Esophagus squamous epithelium (tissue), 5 donors: Measurements from ENCODE around the gene PHKG2. TPM values are rescaled to one million over a fixed set of nuclear protein-coding genes. Genes with fewer than 3 reads are reported as not detected.
"Not testable (repeated sequence)": the region's sequence is repeated elsewhere in the genome, so short reads cannot be mapped to it uniquely, and the experiment has no call there.

Experiments used
- DNase-seq: peaks from one replicate; lab custom pipeline; 2025; lab: John Stamatoyannopoulos, UW
- H3K27ac ChIP-seq, 4 donors: fragments of 200-600 bp; sonication (generic); one replicate each; pipeline ENCODE4 v1.5.1; 2016 to 2019; ENCODE audit warnings: mild to moderate bottlenecking in 1 of 4
- H3K27me3 ChIP-seq, 4 donors: fragments of 200-600 bp; sonication (generic); 1 replicate in 3 of 4; 2 replicates in 1 of 4; pipeline versions ENCODE4 v1.5.1 to v1.6.0; 2017 to 2021; ENCODE audit warnings: antibody characterized with exemption in 1 of 4
- H3K36me3 ChIP-seq, 3 donors: fragments of 200-600 bp; sonication (generic); one replicate each; pipeline ENCODE4 v1.5.1; 2016 to 2019
- H3K4me1 ChIP-seq, 3 donors: fragments of 200-600 bp; sonication (generic); one replicate each; pipeline ENCODE4 v1.5.1; 2017 to 2019
- H3K4me3 ChIP-seq, 4 donors: fragments of 200-600 bp; sonication (generic); 1 replicate in 3 of 4; 2 replicates in 1 of 4; pipeline ENCODE4 v1.5.1; 2016 to 2019; ENCODE audit warnings: mild to moderate bottlenecking in 2 of 4, moderate library complexity in 1 of 4
- H3K9me3 ChIP-seq, 3 donors: fragments of 200-600 bp; sonication (generic); one replicate each; pipeline ENCODE4 v1.5.1; 2016 to 2019
- CTCF ChIP-seq, 6 experiments: fragments of 450-650 bp in 4 of 6; fragments of 200-600 bp in 2 of 6; sonication (generic) in 2 of 6; IDR thresholded peaks; one replicate each; pipeline ENCODE4 v1.5.1; 2016 to 2019; ENCODE audit warnings: antibody characterized with exemption in 6 of 6, mild to moderate bottlenecking in 4 of 6, moderate library complexity in 4 of 6
- POLR2A ChIP-seq, 4 donors: fragments of 450-650 bp; IDR thresholded peaks; one replicate each; pipeline ENCODE4 v1.6.1; 2017; ENCODE audit warnings: antibody characterized with exemption in 4 of 4, mild to moderate bottlenecking in 4 of 4, moderate library complexity in 3 of 4
- WGBS, 2 donors: methylation state at CpG; one replicate each; pipeline ENCODE4 v1.1.5; 2018; 5-methylcytosine and 5-hydroxymethylcytosine counted together
- intact Hi-C: fragments of 100-400 bp; cut with DNase I; formaldehyde crosslinking; loops from one replicate; pipeline ENCODE4 v1.15.0; 2022
- total RNA-seq, 4 donors: library from RNA; depleted of rRNA; stranded (reverse); fragments of >200 nt; gene quantifications; one replicate each; pipeline ENCODE4 v1.1.0, GENCODE V29; 2016
- donor health status: DM: yes; HTN: yes; CAD: no.

Gene PHKG2
- total RNA-seq = 10 to 100 TPM; 18.6 to 27.8 (median 21.7) TPM

GRCh38 chr16:30747799-30748633 is at the start of gene PHKG2:
Gene PHKG2, plus strand, starts transcription at chr16:30748425. Its CDS starts 396 bp downstream, at chr16:30748821.
- H3K4me3 ChIP-seq = peak within 1 kb of the TSS; percentile 92 to 98 (median 93)
- intact Hi-C loops = no loop called here
- 2 to 4% methylated on average over 24 to 25 of the region's 60 CpGs for WGBS, 2 donors
- peaks cover 9 to 57% (median 16%) of the 10 kb centered on the region in 3 donors for H3K36me3 ChIP-seq
- TF ChIP-seq CTCF (IDR thresholded peaks at IDR 0.05) (peak in 1 of 6 experiments; percentile 11), POLR2A (IDR thresholded peaks at IDR 0.05) (peak in 3 of 4 donors; percentile 49 to 57 (median 53))
- H3K27ac ChIP-seq = peak within 1 kb of the TSS; percentile 86 to 91 (median 89)
- H3K27me3 ChIP-seq = no peaks in the 10 kb centered on the region
- no peaks in the 10 kb centered on the region for H3K9me3 ChIP-seq
- peak; percentile 90 for DNase-seq
- peaks cover 7 to 32% (median 10%) of the 10 kb centered on the region in 3 donors for H3K4me1 ChIP-seq

- Histone ChIP-seq H3K4me1 (peaks cover 4 to 40% (median 19%) of the 10 kb centered on the region in 3 donors), H3K27ac (peak within 1 kb of the TSS; percentile 99 to 100 (median 100)), H3K36me3 (peaks cover 18 to 40% (median 30%) of the 10 kb centered on the region in 3 donors), H3K4me3 (peak within 1 kb of the TSS; percentile 79 to 100 (median 95)), H3K27me3 (no peaks in the 10 kb centered on the region), H3K9me3 (no peaks in the 10 kb centered on the region)
- intact Hi-C loops = no loop called here
- TF ChIP-seq CTCF (IDR thresholded peaks at IDR 0.05) (no peak), POLR2A (IDR thresholded peaks at IDR 0.05) (peak in 2 of 4 donors; percentile 51 to 57)
- DNase-seq = peak; percentile 43
- 0 to 1% methylated on average over 17 of the region's 57 CpGs for WGBS, 2 donors
Observed at GRCh38 chr16:30698816-30699614, 49.2 kb upstream of the PHKG2 start, which contains the start of gene SRCAP. Gene SRCAP, plus strand, starts transcription at chr16:30699171. Its CDS starts 1,654 bp downstream, at chr16:30700825.

- peaks cover 4 to 36% (median 19%) of the 10 kb centered on the region in 3 donors for H3K4me1 ChIP-seq
- no peak for DNase-seq
- peak overlapping the region in 3 of 4 donors; percentile 100 for H3K27ac ChIP-seq
- peaks cover 23 to 46% (median 37%) of the 10 kb centered on the region in 3 donors for H3K36me3 ChIP-seq
- H3K4me3 ChIP-seq = peak overlapping the region; percentile 79 to 100 (median 95)
- 26% methylated on average over 8 of the region's 8 CpGs for WGBS, 2 donors
- no peak for TF ChIP-seq POLR2A (IDR thresholded peaks at IDR 0.05)
- TF ChIP-seq CTCF (IDR thresholded peaks at IDR 0.05) = no peak
- no peaks in the 10 kb centered on the region for H3K9me3 ChIP-seq
- intact Hi-C loops = no loop called here
- H3K27me3 ChIP-seq = no peaks in the 10 kb centered on the region
Observed at GRCh38 chr16:30699615-30700099, 48.6 kb upstream of the PHKG2 start.

GRCh38 chr16:30700491-30700890 is 47.7 kb upstream of the PHKG2 start:
- intact Hi-C loops = no loop called here
- H3K4me1 ChIP-seq = peaks cover 4 to 36% (median 19%) of the 10 kb centered on the region in 3 donors
- no peak overlapping the region for H3K27ac ChIP-seq
- H3K9me3 ChIP-seq = no peaks in the 10 kb centered on the region
- peaks cover 27 to 55% (median 45%) of the 10 kb centered on the region in 3 donors for H3K36me3 ChIP-seq
- no peak for TF ChIP-seq POLR2A (IDR thresholded peaks at IDR 0.05)
- no peaks in the 10 kb centered on the region for H3K27me3 ChIP-seq
- no peak for DNase-seq
- no peak overlapping the region for H3K4me3 ChIP-seq
- no CpG with 5 or more reads among the region's 9 CpGs for WGBS, 2 donors

- H3K27ac ChIP-seq = no peak overlapping the region
- H3K4me1 ChIP-seq = peaks cover 4 to 36% (median 19%) of the 10 kb centered on the region in 3 donors
- H3K27me3 ChIP-seq = no peaks in the 10 kb centered on the region
- WGBS, 2 donors = 83 to 86% methylated on average over 5 of the region's 5 CpGs
- TF ChIP-seq CTCF (IDR thresholded peaks at IDR 0.05) (no peak), POLR2A (IDR thresholded peaks at IDR 0.05) (no peak)
- intact Hi-C loops = no loop called here
- H3K36me3 ChIP-seq = peaks cover 27 to 59% (median 50%) of the 10 kb centered on the region in 3 donors
- DNase-seq = no peak
- no peak overlapping the region for H3K4me3 ChIP-seq
- H3K9me3 ChIP-seq = no peaks in the 10 kb centered on the region
Observed at GRCh38 chr16:30700971-30701370, 47.3 kb upstream of the PHKG2 start.

- intact Hi-C loops, H3K27ac ChIP-seq, H3K9me3 ChIP-seq, H3K4me3 ChIP-seq, H3K27me3 ChIP-seq, DNase-seq: not testable (repeated sequence)
- Histone ChIP-seq H3K4me1 (peaks cover 4 to 28% (median 14%) of the 10 kb centered on the region in 3 donors), H3K36me3 (peaks cover 35 to 80% (median 71%) of the 10 kb centered on the region in 3 donors)
- 90 to 95% methylated on average over 12 of the region's 12 CpGs for WGBS, 2 donors
Observed at GRCh38 chr16:30703071-30703470, 45.2 kb upstream of the PHKG2 start.
